GM13976 (cell line): Measurements from ENCODE around the gene FUT8.
"Not testable (repeated sequence)": the region's sequence is repeated elsewhere in the genome, so short reads cannot be mapped to it uniquely, and the experiment has no call there.

ENCODE experiments used
- DNase-seq: peaks from one replicate; pipeline ENCODE4 v3.0.0; 2012; ENCODE audit warnings: low spot score
- CTCF ChIP-seq: IDR thresholded peaks from 2 replicates; pipeline ENCODE4 v1.5.1; 2012; ENCODE audit warnings: borderline replicate concordance, mild to moderate bottlenecking; ENCODE audit not compliant: insufficient read depth; ENCODE audit errors: extremely low read depth, missing control alignments, control extremely low read depth
- in situ Hi-C: fragments of 300-500 bp; cut with MboI; formaldehyde crosslinking; loops from one replicate; pipeline ENCODE4 v1.12.0; 2022; ENCODE audit warnings: low sequenced_read_pairs, mixed read lengths, inconsistent platforms; ENCODE audit not compliant: unreplicated experiment

The FUT8 gene

GRCh38 chr14:65456247-65456646 is 43.7 kb downstream of the FUT8 start:
- in situ Hi-C loops, result no loop called here
- TF ChIP-seq CTCF, result no peak
- DNase-seq, result no peak

- no peak for TF ChIP-seq CTCF
- DNase-seq, result no peak
- in situ Hi-C loops, result no loop called here
Observed at GRCh38 chr14:65461730-65462129, 49.2 kb downstream of the FUT8 start.

DNA sequence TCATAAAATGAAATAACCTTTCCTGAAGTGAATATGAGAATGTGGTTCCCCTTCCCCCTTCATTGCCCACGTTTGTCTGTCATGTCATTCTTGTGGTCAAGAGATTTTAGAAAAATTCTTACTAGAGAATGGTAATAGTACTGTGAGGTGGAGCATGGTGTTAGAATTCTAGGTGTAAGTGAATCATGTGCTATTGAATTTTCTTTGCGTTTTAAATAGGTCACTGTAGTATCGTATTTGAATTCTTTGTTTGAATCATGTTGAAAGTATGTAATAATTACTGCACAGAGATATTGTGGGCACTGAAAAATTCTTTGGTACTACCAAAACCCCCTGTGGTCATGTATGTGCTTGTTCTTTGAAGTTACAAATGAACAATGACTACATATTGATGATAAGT is 49.9 kb downstream of the FUT8 start:
- DNase-seq, result peak; percentile 61
- no peak for TF ChIP-seq CTCF
- in situ Hi-C loops, result no loop called here

DNA sequence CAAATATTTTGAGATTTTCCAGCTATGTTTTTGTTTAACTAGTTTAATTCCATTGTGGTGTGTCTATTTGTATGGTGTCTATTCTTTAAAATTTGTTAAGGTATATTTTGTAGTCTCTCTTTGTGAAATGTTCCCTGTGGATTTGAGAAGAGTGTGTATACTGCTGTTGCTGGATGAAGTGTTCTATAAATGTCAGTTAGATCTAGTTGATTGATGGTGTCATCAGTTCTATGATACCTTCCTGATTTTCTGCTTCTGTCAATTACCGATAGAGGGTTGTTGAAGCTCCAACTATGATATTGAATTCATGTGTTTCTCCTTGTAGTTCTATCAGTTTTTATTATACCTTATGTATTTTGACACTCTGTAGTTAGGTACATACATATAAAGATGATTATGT is 53.1 kb downstream of the FUT8 start:
- no peak for DNase-seq
- in situ Hi-C loops, result no loop called here

DNA sequence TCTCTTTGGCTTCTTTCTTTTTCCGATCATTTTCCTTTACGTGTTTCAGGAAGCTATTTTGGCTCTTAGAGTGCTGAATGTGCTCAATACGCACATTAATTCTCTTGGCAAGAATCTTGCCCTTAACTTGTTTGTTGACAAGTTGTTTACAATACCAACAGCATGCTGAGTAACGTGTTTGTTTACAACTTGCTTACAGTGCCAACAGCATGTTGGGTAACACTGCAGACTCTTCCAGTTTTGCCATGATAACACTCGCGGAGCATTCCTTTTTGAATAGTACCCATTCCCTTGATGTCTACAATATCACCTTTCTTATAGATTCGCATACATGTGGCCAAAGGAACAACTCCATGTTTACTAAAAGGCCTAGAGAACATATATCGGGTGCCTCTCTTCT is 55.4 kb downstream of the FUT8 start:
- DNase-seq, in situ Hi-C loops: not testable (repeated sequence)

More for the DNA sequence above, 53.1 kb downstream of the FUT8 start:
- TF ChIP-seq CTCF, result no peak

GRCh38 chr14:65469903-65470302 is 57.4 kb downstream of the FUT8 start:
- no peak for DNase-seq
- in situ Hi-C loops, result no loop called here
- TF ChIP-seq CTCF, result no peak

- in situ Hi-C loops, result no loop called here
- TF ChIP-seq CTCF, result no peak
- DNase-seq, result peak; percentile 32
Observed at GRCh38 chr14:65470404-65470880, 57.9 kb downstream of the FUT8 start.
